HG03135 (cell line): ENCODE results near the gene FAM13A.
"Not testable (repeated sequence)": the region's sequence is repeated elsewhere in the genome, so short reads cannot be mapped to it uniquely, and the experiment has no call there.

Experiments
- ATAC-seq: cut with Tn5 transposase; IDR thresholded peaks from one replicate; pipeline ENCODE4 v1.9.1; 2021; ENCODE audit warnings: mild to moderate bottlenecking, moderate library complexity; ENCODE audit not compliant: unreplicated experiment

The FAM13A gene

DNA sequence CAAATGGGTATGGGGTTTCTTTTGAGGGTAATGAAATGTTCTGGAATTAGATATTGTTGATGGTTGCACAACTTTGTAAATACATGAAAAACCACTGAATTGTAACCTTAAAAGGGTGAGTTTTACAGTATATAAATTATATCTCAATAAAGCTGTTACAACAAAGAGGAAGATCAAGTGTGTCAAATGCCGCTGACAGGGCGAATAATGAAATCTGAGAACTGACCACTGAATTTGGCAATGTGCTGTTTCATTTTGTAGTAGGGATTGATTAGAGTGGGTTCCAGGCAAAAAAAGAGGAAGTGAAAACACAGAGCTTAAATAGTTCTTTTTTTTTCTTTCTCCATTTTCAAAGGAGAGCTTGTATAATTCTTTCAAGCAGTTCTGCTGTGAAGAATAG lies 198.2 kb downstream of the FAM13A start:
- ATAC-seq, result peak; percentile 97

DNA sequence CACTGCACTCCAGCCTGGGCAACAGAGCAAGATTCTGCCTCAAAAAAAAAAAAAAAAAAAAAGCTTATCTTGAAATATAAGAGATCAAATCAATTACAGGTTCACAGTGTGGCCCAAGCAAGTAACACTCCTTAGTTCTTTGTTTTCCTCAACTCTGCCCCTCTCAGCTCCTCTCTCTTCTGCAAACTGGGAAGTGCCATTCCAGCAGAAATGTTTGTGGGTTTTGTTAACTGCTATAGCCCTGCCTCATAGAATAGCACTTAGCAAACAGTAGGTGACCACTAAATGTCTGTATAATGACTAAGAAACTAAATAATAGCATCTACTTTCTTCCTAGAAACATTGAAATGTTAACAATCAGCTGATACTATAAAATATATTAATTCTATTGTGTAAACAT lies 199.4 kb downstream of the FAM13A start:
- ATAC-seq, result no peak

DNA sequence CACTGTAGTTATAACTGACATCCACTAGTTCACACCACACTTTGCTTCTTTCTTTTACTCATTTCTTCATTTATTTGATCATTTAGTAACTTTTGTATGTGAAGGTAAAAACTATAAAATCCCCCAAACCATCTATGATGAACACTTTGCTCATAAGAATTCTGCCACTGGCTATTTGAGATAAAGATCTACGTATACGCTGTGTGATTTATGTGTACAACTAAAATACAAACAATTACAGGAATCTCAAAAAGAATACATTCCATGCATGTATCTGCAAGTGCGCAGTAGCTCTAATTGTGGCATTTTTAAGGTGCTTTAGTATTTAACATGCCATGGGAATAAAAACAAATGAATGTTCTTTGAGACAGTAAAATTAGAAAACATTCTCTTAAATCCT lies 202.5 kb downstream of the FAM13A start:
- ATAC-seq, result no peak

DNA sequence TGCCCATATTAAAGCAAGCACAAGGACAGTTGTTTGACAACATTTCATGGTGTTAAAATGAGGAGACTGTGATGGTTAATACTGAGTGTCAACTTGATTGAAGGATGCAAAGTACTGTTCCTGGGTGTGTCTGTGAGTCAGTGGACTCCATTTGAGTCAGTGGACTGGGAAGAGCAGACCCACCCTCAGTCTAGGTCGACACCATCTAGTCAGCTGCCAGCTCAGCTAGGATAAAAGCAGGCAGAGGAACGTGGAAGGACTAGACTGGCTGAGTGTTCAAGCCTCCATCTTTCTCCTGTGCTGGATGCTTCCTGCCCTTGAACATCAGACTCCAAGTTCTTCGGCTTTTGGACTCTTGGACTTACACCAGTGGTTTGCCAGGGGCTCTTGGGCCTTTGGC lies 203.4 kb downstream of the FAM13A start:
- not testable (repeated sequence) for ATAC-seq

DNA sequence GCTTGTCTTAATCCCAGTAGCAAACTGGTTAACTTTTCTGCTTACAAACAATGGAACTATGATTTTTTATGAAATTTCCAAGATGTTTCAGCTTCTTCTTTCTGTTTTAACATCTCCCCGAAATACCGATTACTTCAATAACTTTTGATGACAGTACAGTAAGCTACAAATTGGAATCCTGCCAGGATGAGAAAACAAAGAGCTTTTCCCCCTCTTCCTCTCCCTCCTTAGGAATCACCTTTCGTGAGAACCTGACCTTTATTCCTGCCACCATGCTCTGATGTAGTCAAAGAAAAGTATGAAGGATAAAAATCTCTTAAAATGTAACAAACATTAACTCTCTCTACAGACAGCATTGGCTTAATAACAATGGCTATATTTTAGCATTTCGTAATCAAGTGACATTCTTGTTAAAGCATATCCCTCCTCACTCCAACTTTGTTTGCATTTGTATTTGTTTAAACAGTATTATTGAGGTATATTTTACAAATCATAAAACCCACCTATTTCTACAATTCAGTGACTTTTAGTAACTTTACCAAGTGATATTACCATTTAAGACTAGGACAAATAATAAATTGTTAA lies 210.7 kb downstream of the FAM13A start:
- ATAC-seq, result no peak

DNA sequence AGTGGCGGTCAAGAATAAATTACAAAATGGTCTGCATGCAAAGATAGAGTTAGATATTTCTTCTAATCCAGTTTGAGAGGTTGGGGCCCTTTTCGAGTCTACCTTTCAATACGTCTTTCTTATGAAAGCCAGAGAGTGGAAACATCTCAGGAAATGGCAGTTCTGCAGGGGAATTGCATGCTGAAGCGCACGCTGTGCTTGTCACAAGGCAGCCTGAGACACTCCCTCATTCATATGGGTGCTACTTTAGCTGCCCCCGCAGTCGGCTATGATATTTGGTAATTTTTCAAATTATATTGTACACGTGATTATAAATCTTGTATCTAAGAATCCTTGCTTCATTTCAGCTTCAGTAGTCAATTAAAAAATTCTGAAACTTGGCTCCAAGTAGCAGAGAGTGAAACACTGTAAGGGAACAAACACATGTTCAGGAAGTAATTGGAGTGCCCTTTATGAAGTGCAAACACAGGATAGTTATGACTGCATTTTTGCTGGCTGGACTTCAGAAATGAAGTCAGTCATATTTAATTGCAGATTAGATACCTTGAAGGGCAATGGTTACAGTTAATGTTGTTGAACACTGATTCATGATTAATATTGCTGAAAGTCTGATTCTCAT lies 213.8 kb downstream of the FAM13A start:
- ATAC-seq, result no peak

DNA sequence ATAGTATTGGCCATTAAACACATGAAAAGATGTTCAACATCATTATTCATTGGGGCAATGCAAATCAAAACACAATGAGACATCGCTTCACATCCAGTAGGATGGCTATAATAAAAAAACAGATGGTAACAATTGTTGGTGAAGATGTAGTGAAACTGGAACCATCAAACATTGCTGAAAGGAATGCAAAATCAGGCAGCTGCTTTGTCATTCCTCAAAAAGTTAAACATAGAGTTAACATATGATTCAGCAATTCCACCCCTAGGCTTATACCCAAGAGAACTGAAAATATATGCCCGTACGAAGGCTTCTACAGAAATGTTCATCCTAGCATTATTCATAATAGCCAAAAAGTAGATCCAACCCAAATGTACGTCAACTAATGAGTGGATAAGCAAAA lies 215.3 kb downstream of the FAM13A start:
- ATAC-seq, result no peak

DNA sequence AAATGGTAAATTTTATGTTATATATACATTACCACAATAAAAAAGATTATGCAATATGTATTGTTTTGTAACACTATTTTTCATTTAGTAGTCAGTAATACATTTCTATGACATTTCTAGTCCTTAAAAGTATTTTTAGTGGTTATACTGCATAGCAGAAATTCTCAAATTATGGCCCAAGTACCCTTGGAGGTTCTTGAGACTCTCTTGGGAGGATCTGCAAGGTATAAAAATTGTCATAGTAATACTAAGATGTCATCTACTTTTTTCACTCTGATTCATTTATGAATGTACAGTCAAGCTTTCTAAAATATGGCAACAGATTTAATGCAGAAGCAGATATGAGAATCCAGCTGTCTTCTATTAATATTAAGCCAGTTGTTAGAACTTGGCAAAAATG lies 220.8 kb downstream of the FAM13A start:
- no peak for ATAC-seq

DNA sequence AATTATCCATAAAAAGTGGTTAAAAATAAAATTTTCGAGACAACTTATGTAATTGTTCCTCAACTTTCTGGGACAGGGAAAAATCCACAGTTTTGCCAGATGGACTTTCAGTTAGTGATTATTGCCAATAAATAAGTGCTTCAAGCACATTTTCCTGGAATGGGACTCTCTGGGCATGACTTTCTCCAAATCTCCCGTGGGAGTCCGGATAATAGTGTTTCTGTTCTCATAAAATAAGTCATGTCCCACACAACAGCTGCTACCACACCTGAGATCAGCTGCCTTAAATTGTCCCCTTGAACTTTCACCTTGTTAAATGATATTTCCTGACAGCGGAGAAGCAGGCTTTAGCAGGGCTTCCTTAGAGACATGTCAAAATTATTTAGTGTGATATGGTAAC lies 226.0 kb downstream of the FAM13A start:
- ATAC-seq, result no peak

DNA sequence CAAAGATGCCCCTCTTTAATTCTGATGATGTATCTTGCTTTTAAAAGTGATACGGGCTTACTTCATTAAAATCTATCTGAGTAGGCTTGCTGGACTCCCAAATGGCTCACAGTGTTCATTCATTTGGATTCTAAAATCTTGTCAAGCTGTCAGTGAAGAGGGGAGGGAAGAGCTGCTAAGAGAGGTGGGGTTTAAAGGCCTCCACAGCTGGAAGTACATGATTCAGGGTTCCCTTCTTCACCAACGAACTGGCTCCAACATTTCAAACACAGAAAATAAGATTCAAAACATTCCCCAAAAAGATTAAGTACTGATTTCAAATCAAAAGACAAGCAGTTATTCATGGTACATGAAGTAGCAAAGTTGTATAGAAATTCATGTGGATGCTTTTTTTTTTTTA lies 226.4 kb downstream of the FAM13A start:
- no peak for ATAC-seq

DNA sequence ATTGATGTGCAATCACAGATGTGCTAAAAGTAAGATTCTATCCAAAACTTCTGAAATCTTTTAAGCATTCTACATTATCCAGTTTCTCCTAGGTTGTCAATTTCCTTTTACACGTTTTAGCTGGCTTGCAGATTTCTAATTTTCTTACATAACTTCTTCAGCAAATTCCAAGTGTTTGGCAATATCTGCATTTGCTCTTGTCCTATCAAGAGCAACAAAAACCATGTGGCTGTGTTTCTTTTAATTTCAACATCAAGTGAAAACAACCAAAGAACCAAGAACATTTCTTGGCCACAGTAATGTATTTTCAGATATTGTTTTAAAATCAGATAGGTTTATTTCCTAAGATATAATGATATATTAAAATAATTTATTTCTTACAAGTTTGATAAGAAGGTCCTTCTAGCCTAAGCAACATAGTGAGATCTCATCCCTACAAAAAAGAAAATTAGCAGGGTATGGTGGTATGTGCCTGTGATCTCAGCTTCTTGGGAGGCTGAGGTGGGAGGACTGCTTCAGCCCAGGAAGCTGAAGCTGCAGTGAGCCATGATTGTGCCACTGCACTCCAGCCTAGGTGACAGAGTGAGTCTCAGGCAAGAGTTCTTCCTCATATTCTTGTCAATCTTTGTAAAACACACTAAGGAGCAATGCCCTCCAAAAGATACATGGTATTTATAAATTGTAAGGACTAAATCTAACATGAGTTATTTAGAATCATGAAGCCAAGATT lies 228.0 kb downstream of the FAM13A start:
- ATAC-seq, result no peak

DNA sequence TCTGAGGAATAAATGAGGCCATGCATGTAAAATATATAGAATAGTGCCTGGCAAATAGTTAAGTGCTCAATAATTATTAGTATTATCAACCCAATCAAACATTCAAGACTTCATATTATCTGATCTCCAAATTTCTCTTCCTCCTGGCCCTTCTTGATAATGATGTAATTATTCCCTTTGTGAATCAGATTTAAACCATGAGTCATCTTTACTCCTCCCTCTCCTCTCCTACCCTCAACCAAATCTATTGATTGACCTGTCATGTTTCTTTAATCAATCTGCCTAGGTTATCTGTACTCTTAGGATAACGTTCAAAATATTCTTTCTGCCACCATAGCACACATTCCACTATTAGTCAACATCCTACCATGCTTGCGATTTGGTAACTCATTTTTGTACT lies 229.5 kb downstream of the FAM13A start:
- no peak for ATAC-seq

DNA sequence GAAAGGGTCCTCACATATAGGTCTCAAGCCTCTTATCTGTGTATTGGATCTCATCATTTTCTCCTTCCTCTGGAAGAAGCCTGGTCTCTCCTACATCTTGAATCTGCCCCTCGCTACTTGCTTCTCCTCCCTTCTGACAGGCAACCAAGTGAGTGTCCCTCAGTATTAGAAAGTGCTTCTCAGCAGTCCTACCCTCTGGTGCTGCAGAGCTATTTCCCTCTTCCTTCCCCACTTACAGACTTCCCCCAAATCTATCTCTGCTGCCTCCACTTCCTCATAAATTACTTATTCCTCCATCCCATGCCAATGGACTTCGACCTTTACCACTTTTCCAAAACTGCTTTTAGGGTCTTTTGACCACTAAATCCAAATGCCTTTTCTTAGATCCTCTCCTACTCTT lies 230.2 kb downstream of the FAM13A start:
- ATAC-seq, result no peak

DNA sequence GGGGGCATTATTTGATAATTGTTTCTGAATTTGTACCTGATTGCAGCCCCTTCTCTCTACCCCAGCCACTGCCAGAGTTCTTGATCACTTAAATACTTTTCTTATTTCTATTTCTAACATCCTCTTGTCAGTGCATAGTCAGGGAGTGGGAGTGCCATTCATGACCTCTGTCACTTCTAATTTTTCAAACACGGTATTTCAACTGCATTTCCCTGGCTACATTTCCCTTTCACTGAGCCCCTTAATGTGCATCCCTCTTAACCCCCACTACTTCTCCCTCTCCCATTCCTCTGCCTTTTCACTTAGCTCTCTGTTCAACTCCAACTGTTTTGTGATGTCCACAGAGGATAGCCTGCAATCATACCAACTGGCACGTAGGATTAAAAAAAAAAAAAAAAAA lies 231.1 kb downstream of the FAM13A start:
- no peak for ATAC-seq

DNA sequence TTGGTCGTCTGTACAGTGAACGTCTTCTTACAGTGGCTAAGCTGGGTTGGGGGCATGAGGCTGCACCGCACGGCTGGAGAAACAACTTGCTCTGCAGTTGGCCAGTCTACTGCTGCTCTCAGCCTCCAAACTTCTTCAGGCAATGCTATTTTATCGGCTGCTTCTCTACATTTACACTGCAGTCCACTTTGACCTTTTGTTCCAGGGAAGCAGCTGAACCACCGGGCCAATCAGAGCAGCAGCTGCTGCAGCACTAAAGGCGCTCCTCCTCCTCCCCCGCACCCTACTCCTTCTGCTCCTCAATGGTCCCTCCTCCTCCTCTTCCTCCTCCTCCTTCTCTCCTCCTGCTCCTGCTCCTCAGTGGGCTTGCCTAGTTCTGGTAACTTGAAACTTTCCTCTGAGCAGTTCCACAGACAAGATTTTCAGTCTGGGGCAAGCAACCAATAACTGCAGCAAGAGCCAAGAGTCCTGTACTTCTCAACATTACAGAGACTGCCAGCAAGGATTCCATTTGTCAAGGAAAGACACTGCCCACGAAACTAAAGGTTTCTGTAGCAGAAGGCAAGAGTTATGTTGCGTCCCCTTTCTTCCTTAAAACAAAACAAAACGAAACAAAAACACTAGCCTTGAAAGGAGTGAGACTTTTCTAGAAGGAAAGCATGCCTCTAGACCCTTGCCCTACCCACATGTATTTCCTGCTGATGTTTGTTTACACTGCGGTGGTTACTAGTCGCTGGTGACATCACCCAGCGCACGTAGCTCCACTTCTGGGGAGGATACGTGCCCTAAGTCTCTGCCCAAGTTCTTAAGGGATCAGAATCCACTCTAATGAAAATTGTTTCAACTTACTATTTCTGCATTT lies 233.7 kb downstream of the FAM13A start:
- peak; percentile 96 for ATAC-seq

DNA sequence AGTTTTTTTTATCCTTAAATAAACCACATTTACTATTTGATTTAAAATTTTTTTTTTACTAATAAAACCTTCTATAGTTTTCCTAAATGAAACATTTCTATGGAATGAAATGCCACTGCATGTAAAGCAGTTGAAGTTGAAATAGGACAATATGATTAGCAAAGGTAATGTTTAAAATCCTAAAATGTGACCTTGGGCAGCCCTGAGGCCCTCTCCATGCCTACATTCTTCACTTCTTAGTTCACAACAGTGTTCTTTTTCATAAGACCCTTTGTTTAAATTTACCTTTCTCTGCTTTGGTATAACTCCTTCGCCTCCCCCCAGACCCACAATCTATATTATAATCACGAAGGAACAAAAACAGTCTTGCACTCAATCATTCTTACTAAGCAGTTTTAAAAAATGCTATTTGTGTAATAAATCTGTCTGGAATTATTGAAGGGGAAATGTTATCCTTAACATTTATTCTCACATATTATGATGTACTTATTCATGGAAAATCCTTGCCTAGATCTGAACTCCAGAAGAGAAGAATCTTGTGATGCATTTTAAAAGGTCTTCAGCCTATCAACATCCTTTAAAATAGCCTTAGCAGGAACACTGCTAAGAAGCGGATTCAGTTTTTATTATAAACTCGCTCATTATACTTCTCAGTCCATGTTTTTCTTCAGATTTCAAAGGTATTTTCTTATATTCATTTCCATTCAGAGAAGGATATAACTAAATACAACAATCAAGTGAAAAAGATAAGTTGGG lies 234.8 kb downstream of the FAM13A start:
- no peak for ATAC-seq

DNA sequence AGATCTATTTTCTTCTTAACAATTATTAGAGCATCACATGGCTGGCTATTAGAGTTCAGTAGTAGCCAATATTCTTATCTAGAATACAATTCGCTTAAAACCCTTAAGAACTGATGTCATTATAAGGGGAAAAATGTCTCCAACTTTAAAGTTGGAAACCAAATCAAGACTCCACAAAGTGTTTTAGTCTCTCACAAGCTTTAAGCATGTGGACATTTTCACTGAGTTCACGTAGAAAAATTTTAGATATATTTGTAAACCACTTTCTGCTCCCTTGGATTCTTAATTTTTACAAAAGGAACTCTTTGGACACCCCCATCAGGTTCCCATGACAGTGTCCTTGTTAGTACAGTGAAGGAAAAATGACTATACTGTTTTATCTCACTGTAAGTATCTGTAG lies 235.5 kb downstream of the FAM13A start:
- no peak for ATAC-seq

DNA sequence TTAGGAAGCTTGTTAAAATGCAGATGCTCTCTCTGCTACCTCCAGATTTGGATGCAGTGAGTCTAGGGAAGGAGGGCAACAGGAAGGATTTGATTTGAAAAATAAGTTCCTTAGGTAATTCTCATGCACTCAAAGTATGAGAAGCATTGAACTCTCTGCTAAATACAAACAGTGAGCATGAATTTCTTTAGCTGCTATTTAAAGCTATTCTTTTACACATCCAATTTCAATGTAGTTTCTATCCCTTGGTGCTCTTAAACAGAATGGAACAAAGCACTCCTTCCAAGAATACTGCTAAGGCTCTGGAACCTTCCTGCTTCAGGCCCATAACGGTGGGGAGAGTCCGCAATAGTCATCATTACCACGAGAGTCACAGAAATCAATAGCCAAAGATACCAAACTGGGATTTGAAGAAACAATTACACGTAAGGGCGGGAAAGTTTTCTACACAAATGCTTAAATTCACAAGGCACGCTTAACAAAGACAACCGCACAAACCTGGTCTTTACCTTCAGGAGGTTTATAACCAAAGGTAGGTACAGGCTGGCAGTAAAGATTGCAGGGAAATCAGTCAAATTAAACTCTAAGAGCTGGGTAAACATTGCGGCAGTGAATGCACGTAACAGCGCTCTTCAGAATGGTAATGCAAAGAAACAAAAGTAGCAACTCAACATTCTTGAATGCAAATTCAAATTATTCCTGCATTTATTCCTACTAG lies 236.1 kb downstream of the FAM13A start:
- ATAC-seq, result no peak

DNA sequence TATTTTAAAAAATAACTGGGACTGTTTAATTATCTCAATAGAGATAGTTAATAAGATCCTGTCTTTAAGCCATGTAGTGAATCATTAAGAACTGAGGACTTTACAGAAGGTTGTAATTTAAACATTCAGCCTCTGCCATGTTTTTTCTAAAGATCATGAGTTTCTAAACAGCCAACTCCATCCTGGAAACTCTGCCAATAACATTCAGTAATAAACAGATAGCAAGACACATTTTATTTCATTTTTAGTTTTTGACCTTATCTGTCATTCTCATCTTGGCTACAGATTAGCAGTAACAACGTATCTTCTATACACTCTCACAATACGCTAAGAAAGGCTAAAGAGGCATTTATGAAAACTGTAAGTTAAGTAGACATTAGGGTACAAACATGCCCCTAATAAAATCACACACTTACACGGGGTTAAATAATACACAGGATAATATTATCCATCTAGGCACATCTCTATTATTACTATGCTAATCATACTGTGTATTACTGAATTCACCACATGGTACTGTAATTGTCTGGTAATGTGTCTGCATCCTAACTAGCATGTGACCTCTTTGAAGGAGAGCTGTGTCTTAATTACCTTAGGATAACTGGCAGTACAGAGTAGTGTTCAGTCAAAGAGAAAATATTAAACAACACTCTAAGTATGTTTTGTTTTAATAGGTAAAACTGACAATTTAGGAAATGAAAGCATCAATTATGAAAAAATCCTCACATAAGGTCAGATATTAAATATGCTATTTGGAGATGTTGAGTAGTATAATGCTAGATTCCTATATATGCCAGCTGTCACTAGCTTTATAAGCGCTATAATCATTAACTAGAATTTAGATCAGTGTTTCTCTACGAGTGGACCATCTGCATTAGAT lies 236.9 kb downstream of the FAM13A start:
- ATAC-seq, result no peak
